Neuronal stem cell (in vitro differentiated cells): Measurements from ENCODE around the gene CKMT2.
A peak's percentile ranks its signal among the peaks of the same experiment; 100 is the strongest.

ENCODE experiments used
- DNase-seq: peaks from one replicate; pipeline ENCODE4 v3.0.0-alpha.2; 2013; ENCODE audit warnings: low spot score
- H2AFZ ChIP-seq: one replicate; pipeline ENCODE4 v1.6.1; 2013; ENCODE audit warnings: mild to moderate bottlenecking, low read length, inconsistent platforms
- H2AK5ac ChIP-seq: 2 replicates; pipeline ENCODE4 v1.6.1; 2013; ENCODE audit warnings: low read depth, mild to moderate bottlenecking, inconsistent platforms, low read length, moderate library complexity, mixed read lengths
- H2BK120ac ChIP-seq: 2 replicates; pipeline ENCODE4 v1.6.1; 2013; ENCODE audit warnings: low read depth, mild to moderate bottlenecking, inconsistent platforms, low read length, moderate library complexity, mixed read lengths
- H2BK12ac ChIP-seq: one replicate; pipeline ENCODE4 v1.6.1; 2013; ENCODE audit warnings: low read length, inconsistent platforms
- H2BK15ac ChIP-seq: 2 replicates; pipeline ENCODE4 v1.6.1; 2013; ENCODE audit warnings: mild to moderate bottlenecking, low read length, inconsistent platforms, mixed read lengths
- H2BK5ac ChIP-seq: one replicate; pipeline ENCODE4 v1.6.1; 2013; ENCODE audit warnings: inconsistent platforms, mild to moderate bottlenecking, low read length, moderate library complexity
- H3K14ac ChIP-seq: one replicate; pipeline ENCODE4 v1.6.1; 2013; ENCODE audit warnings: low read length, inconsistent platforms
- H3K18ac ChIP-seq: 2 replicates; pipeline ENCODE4 v1.6.1; 2013; ENCODE audit warnings: low read length, inconsistent platforms
- H3K23ac ChIP-seq: 2 replicates; pipeline ENCODE4 v1.6.1; 2013; ENCODE audit warnings: low read depth, mild to moderate bottlenecking, mixed read lengths, low read length, inconsistent platforms; ENCODE audit not compliant: poor library complexity
- H3K27ac ChIP-seq: replicated peaks from 3 replicates; pipeline ENCODE4 v1.5.1; 2013; ENCODE audit warnings: low read length, inconsistent platforms
- H3K27me3 ChIP-seq, 3 experiments: 2 replicates each; pipeline ENCODE4 v1.6.1; 2013; ENCODE audit warnings: low read length in 3 of 3, mild to moderate bottlenecking in 2 of 3, inconsistent platforms in 1 of 3, low read depth in 1 of 3, mixed read lengths in 1 of 3, moderate library complexity in 1 of 3; ENCODE audit not compliant: control insufficient read depth in 3 of 3, insufficient read depth in 3 of 3
- H3K36me3 ChIP-seq, 2 donors: replicated peaks in 1 of 2; 2 replicates each; pipeline ENCODE4 v1.6.1; 2013; ENCODE audit warnings: low read length in 2 of 2; ENCODE audit not compliant: control insufficient read depth in 2 of 2, insufficient read depth in 2 of 2
- H3K4ac ChIP-seq: 2 replicates; pipeline ENCODE4 v1.6.1; 2013; ENCODE audit warnings: inconsistent platforms, mild to moderate bottlenecking, low read length, moderate library complexity
- H3K4me1 ChIP-seq, 2 donors: 1 replicate in 1 of 2; 2 replicates in 1 of 2; pipeline ENCODE4 v1.6.1; 2013; ENCODE audit warnings: low read length in 2 of 2, low read depth in 1 of 2; ENCODE audit not compliant: control insufficient read depth in 2 of 2, insufficient read depth in 1 of 2
- H3K4me2 ChIP-seq: one replicate; pipeline ENCODE4 v1.6.1; 2013; ENCODE audit warnings: mild to moderate bottlenecking, low read length, inconsistent platforms; ENCODE audit not compliant: insufficient read depth, poor library complexity, severe bottlenecking
- H3K4me3 ChIP-seq, 2 donors: 2 replicates each; pipeline ENCODE4 v1.5.1; 2013; ENCODE audit warnings: low read length in 2 of 2, mild to moderate bottlenecking in 2 of 2, inconsistent platforms in 1 of 2, moderate library complexity in 1 of 2
- H3K79me1 ChIP-seq: one replicate; pipeline ENCODE4 v1.6.1; 2013; ENCODE audit warnings: low read depth, mild to moderate bottlenecking, inconsistent platforms, low read length, moderate library complexity
- H3K9ac ChIP-seq: one replicate; pipeline ENCODE4 v1.6.1; 2013; ENCODE audit warnings: mild to moderate bottlenecking, low read depth, low read length, inconsistent platforms; ENCODE audit not compliant: poor library complexity
- H3K9me3 ChIP-seq, 2 donors: replicated peaks in 1 of 2; 2 replicates each; pipeline versions ENCODE3 to v1.6.1; 2013; ENCODE audit warnings: low read length in 2 of 2, mild to moderate bottlenecking in 2 of 2, inconsistent platforms in 1 of 2, low read depth in 1 of 2, mixed read lengths in 1 of 2, moderate library complexity in 1 of 2; ENCODE audit not compliant: control insufficient read depth in 2 of 2, insufficient read depth in 1 of 2
- H4K8ac ChIP-seq: one replicate; pipeline ENCODE4 v1.6.1; 2013; ENCODE audit warnings: low read depth, mild to moderate bottlenecking, inconsistent platforms, low read length, moderate library complexity
- H4K91ac ChIP-seq: one replicate; pipeline ENCODE4 v1.6.1; 2013; ENCODE audit warnings: low read length, low read depth, mild to moderate bottlenecking, inconsistent platforms; ENCODE audit not compliant: poor library complexity
- WGBS, 2 donors: extraction: QIAGEN DNeasy Blood & Tissue Kit; methylation state at CpG; one replicate each; pipeline ENCODE4 v1.1.7; 2013; ENCODE audit warnings: missing lambda C conversion rate in 2 of 2, mixed read lengths in 1 of 2; ENCODE audit not compliant: insufficient read length in 2 of 2, insufficient replicate concordance in 1 of 2; ENCODE audit errors: extremely low coverage in 2 of 2; 5-methylcytosine and 5-hydroxymethylcytosine counted together

The CKMT2 gene

DNA sequence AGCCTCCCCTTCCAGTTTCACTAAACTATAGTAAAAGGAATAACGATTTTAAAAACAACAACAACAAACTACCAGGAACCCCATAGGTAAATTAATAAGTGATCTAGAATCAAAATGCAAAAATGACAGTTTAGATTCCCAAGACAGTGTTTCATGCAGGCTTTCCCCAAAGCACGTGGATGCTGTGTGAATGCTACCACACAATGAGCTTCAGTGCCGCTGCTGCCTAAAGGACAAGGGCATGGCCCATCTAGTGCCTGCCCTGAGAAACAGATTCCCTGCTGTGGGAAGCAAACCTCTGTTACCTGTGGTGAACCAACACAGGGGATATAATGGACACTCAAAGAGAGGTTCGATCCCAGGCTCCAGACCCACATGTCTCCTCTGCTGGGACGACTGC, 23.7 kb upstream of the CKMT2 start:
- H3K4me3 ChIP-seq: no peak overlapping the region
- H4K91ac ChIP-seq: no peak overlapping the region
- H4K8ac ChIP-seq: no peak overlapping the region
- no peak overlapping the region for H2BK15ac ChIP-seq
- no peaks in the 10 kb centered on the region for H3K79me1 ChIP-seq
- no peak overlapping the region for H2AFZ ChIP-seq
- H3K9me3 ChIP-seq: no peaks in the 10 kb centered on the region
- peak overlapping the region; percentile 68 for H2BK12ac ChIP-seq
- peaks cover 0 to 7% of the 10 kb centered on the region in 2 donors for H3K4me1 ChIP-seq
- H3K4ac ChIP-seq: no peak overlapping the region
- H3K4me2 ChIP-seq: no peak overlapping the region
- no peak overlapping the region for H2BK120ac ChIP-seq
- H3K18ac ChIP-seq: no peak overlapping the region
- no peaks in the 10 kb centered on the region for H3K27me3 ChIP-seq
- no CpG with 5 or more reads among the region's 5 CpGs for WGBS, 2 donors
- no peak overlapping the region for H3K23ac ChIP-seq
- no peak overlapping the region for H2BK5ac ChIP-seq
- no peak for DNase-seq
- H2AK5ac ChIP-seq: no peak overlapping the region
- H3K14ac ChIP-seq: no peak overlapping the region
- H3K9ac ChIP-seq: no peak overlapping the region
- no peak overlapping the region for H3K27ac ChIP-seq
- H3K36me3 ChIP-seq: no peaks in the 10 kb centered on the region

DNA sequence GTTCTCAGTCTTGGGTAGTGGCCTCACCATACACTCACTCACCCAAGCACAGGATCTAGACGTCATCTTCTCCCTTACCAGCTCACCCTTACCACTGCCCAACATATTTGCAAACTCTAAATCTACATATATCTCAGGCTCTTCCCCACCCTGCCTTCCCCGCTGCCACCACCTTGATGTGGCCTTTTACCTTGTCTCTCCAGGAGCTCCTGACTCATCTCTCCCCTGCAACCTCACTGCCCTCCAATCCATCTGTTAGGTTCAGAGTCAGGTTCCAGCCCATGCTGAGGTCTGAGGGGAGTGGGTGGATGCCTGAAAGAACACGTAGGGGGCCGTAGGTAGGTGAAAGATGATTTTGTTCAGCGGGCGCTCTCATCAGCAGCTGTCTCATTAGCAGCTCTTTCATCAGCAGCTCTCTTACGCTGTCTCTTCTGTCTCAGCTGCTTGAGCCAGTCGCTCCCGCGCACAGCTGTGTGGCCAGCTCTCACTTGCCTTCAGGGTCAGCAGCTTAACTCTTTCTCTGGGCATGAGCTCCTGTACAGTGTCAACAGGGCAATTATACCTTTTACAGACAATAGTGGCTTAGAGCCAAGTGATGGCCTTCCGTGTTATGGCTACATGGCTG, 23.1 kb upstream of the CKMT2 start:
- no peaks in the 10 kb centered on the region for H3K79me1 ChIP-seq
- no peak overlapping the region for H3K4me2 ChIP-seq
- H3K27ac ChIP-seq: no peak overlapping the region
- no peak overlapping the region for H2BK5ac ChIP-seq
- H3K14ac ChIP-seq: peak overlapping the region; percentile 25
- H3K9me3 ChIP-seq: no peaks in the 10 kb centered on the region
- no peak overlapping the region for H4K91ac ChIP-seq
- H3K4me3 ChIP-seq: no peak overlapping the region
- no peak for DNase-seq
- H3K23ac ChIP-seq: no peak overlapping the region
- no CpG with 5 or more reads among the region's 11 CpGs for whole genome bisulfite sequencing, 2 donors
- H3K9ac ChIP-seq: no peak overlapping the region
- H3K36me3 ChIP-seq: no peaks in the 10 kb centered on the region
- no peak overlapping the region for H3K4ac ChIP-seq
- H3K27me3 ChIP-seq: no peaks in the 10 kb centered on the region
- no peak overlapping the region for H2BK12ac ChIP-seq
- no peak overlapping the region for H2AK5ac ChIP-seq
- H3K18ac ChIP-seq: peak overlapping the region; percentile 35
- no peak overlapping the region for H2AFZ ChIP-seq
- no peak overlapping the region for H2BK15ac ChIP-seq
- no peak overlapping the region for H2BK120ac ChIP-seq
- peaks cover 0 to 7% of the 10 kb centered on the region in 2 donors for H3K4me1 ChIP-seq
- no peak overlapping the region for H4K8ac ChIP-seq

DNA sequence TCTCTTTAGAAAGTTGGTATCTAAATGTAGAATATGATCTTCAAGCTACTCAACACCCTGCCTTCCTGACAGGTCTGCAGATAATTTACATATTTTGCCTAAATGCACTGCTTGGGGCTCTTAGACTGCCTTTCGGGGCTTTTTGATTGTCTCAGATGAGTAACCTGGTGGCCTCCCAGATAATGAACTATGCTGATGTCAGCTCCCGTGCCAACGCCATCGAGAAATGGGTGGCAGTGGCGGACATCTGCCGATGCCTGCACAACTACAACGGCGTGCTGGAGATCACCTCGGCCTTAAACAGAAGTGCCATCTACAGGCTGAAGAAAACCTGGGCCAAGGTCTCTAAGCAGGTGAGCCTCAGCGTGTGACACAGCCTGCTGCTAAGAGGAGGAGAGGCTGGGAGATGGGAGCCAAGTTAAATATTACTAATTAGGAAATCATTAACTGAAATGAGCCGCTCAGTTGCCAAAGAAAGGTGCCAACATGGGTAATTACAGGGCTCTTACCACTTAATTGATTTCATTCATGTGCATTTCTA, 20.8 kb upstream of the CKMT2 start:
- no CpG with 5 or more reads among the region's 11 CpGs for WGBS, 2 donors
- H2AFZ ChIP-seq: no peak overlapping the region
- no peak overlapping the region for H3K4me2 ChIP-seq
- H2BK120ac ChIP-seq: no peak overlapping the region
- H2AK5ac ChIP-seq: no peak overlapping the region
- no peak overlapping the region for H4K8ac ChIP-seq
- H3K4me3 ChIP-seq: no peak overlapping the region
- H3K9ac ChIP-seq: no peak overlapping the region
- no peak for DNase-seq
- no peak overlapping the region for H3K4ac ChIP-seq
- H2BK15ac ChIP-seq: no peak overlapping the region
- no peak overlapping the region for H4K91ac ChIP-seq
- no peak overlapping the region for H3K18ac ChIP-seq
- no peaks in the 10 kb centered on the region for H3K36me3 ChIP-seq
- H2BK5ac ChIP-seq: no peak overlapping the region
- H2BK12ac ChIP-seq: no peak overlapping the region
- H3K9me3 ChIP-seq: no peaks in the 10 kb centered on the region
- H3K4me1 ChIP-seq: peaks cover 0 to 6% of the 10 kb centered on the region in 2 donors
- H3K14ac ChIP-seq: no peak overlapping the region
- no peaks in the 10 kb centered on the region for H3K79me1 ChIP-seq
- no peaks in the 10 kb centered on the region for H3K27me3 ChIP-seq
- H3K27ac ChIP-seq: no peak overlapping the region
- no peak overlapping the region for H3K23ac ChIP-seq

DNA sequence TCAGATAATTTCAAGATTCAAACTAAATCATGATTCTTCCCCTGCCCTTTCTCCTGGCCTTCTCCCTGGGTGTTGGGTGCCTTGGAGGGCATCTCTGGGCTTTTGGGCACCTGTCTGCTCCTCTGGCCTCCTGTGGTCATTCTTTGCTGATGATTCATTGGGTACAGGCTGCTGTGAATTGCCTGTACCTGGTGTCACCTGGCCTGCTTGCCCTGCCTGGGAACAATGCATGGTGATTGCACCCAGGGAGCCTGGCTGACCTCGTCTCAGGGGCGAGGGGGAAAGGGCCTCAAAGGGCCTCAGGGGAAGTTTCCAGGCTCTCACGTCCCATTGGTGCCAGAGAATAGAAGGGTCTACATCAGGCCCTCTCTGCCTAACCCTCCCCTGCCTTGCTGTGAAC, 20.1 kb upstream of the CKMT2 start:
- no CpG with 5 or more reads among the region's 3 CpGs for WGBS, 2 donors
- Histone ChIP-seq H3K27me3 (no peaks in the 10 kb centered on the region), H3K79me1 (no peaks in the 10 kb centered on the region), H2BK15ac (no peak overlapping the region), H2AK5ac (no peak overlapping the region), H3K14ac (no peak overlapping the region), H2AFZ (no peak overlapping the region), H3K4me2 (no peak overlapping the region), H3K4me3 (no peak overlapping the region), H3K4me1 (peaks cover 0 to 3% of the 10 kb centered on the region in 2 donors), H3K36me3 (no peaks in the 10 kb centered on the region), H2BK120ac (no peak overlapping the region), H3K9ac (no peak overlapping the region), H3K27ac (no peak overlapping the region), H4K91ac (no peak overlapping the region), H3K4ac (no peak overlapping the region), H2BK12ac (no peak overlapping the region), H3K23ac (peak overlapping the region; percentile 59), H4K8ac (no peak overlapping the region), H3K18ac (no peak overlapping the region), H3K9me3 (no peaks in the 10 kb centered on the region), H2BK5ac (no peak overlapping the region)
- no peak for DNase-seq
